ENCODE results near the gene ZNF177.

The ZNF177 gene

DNA sequence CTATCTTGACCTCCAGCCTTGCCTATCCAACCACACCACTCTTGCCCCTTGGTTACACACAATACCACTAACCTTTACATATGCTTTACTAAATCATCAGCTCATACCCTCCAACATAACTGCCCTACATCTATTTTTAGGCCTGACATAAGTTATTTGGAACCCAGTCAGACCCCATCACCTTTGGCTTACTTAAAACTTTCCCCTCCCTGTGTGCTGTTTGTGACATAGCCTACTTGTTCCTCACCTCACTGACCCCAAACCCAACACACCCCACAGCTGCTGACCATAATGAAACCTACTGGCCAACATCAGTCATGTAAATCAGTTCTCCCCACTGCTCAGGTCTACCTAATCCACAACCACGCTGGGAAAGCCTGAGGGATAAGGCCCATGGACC is 67.6 kb downstream of the ZNF177 start:
- DNase-seq (ENCODE audit: low spot score), result no peak

DNA sequence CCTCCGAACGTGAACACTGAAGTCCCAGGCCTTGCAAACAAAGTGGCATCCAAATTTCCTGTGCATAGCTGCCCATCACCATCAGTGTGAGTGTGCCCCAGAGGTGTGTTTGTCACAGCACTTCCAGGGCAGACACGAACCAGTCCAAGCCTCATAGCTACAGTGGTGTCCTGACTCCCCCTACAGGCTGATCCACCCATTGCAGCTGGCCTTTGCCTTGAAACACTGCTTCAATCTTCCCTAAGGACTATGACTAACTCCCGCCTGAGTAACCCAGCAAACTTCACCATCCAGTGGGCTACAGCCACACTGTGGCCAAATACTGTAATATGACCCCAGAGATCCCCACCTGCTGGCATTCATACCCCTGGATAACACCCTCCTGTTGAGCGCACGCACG is 68.7 kb downstream of the ZNF177 start:
- DNase-seq (ENCODE audit: low spot score), result peak; percentile 4

Data from activated CD4-positive, alpha-beta T cell treated with anti-CD3 and anti-CD28 coated beads, Interleukin-2, Interleukin-4, amounts not matched to agents 100 ng/mL and 50 ng/mL, durations not matched to agents 16 hours and 8 hours (primary cell).